Cardiac ventricle fibroblast (primary cell): ENCODE data around the gene MIB1. TPM values are rescaled to one million over a fixed set of nuclear protein-coding genes. Genes with fewer than 3 reads are reported as not detected.

Experiments used
- total RNA-seq: library from RNA; depleted of rRNA; stranded (reverse); fragments of >200 nt; gene quantifications from 2 replicates; pipeline ENCODE4 v1.2.3, GENCODE V29; 2015

Gene MIB1
- total RNA-seq, result 16.4 and 18.5 TPM in 2 replicates

GRCh38 chr18:21740538-21741311 is at the start of gene MIB1:
Gene MIB1, plus strand, starts transcription at chr18:21740792. Its CDS starts 792 bp downstream, at chr18:21741584.

GRCh38 chr18:21704603-21705364 is 35.8 kb upstream of the MIB1 start, which contains the start of gene ABHD3:
Gene ABHD3, minus strand, starts transcription at chr18:21704774. Its CDS starts 109 bp downstream, at chr18:21704665.

Other genes with a start within 250 kb of the MIB1 start
- gene ESCO1, start 140.1 kb upstream of the MIB1 start, total RNA-seq, result 10.0 and 10.7 TPM in 2 replicates
- 10.8 TPM in 2 replicates for gene SNRPD1, start 128.5 kb upstream of the MIB1 start, total RNA-seq
- 1.5 and 3.3 TPM in 2 replicates for gene ABHD3, start 36.0 kb upstream of the MIB1 start, total RNA-seq